AG04449 (cell line): ENCODE data around the gene RGS9.

Source experiments
- CTCF ChIA-PET: fragments of 350-600 bp; formaldehyde crosslinking; extraction: SDS; loops from one replicate; lab custom pipeline; 2021; ENCODE audit warnings: antibody characterized with exemption; lab: Yijun Ruan, JAX
- POLR2A ChIA-PET: fragments of 400-600, 350-600 bp; formaldehyde crosslinking; extraction: SDS; loops from one replicate; lab custom pipeline; 2020; ENCODE audit warnings: antibody characterized with exemption, inconsistent platforms; lab: Yijun Ruan, JAX
- DNase-seq: peaks from one replicate; pipeline ENCODE4 v3.0.0-alpha.2; 2010; ENCODE audit warnings: low read depth, low spot score
- H3K4me3 ChIP-seq: 2 replicates; pipeline ENCODE4 v1.5.1; 2011; ENCODE audit warnings: low read depth, mild to moderate bottlenecking, control low read depth, low read length
- CTCF ChIP-seq: IDR thresholded peaks from one replicate; pipeline ENCODE4 v1.5.1; 2011; ENCODE audit warnings: mild to moderate bottlenecking, moderate library complexity, low read length, control low read depth, inconsistent platforms; ENCODE audit not compliant: insufficient read depth; ENCODE audit errors: missing control alignments

RGS9 gene

DNA sequence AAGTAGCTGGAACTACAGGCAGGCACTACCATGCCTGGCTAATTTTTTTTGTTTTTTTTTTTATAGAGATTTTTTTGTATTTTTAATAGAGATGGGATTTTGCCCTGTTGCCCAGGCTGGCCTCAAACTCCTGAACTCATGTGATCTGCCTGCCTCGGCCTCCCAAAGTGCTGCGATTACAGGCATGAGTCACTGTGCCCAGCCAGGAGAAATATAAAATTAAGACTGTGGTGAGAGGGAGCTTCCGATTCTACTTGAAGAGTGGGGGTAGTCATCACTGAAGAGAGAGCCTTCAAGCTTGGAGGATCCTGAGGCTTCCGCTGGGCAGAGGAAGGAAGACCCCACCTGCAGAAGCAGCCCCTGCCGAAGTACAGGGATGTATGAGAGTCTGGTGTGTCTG, 34.4 kb upstream of the RGS9 start:
- no peak overlapping the region for H3K4me3 ChIP-seq
- ChIA-PET POLR2A (no interaction called here), CTCF (interaction anchor here (0.7 to 4.5 kb wide), 5 partner anchors 13 to 35 kb away, joined by 3 to 45 read pairs (median 4); partner anchors contain the start of gene RGS9)
- DNase-seq: no peak
- no peak for TF ChIP-seq CTCF

GRCh38 chr17:65103431-65103830, 33.7 kb upstream of the RGS9 start:
- no peak overlapping the region for H3K4me3 ChIP-seq
- DNase-seq: no peak
- no peak for TF ChIP-seq CTCF
- CTCF ChIA-PET: interaction anchor here (0.7 to 4.5 kb wide), 4 partner anchors 28 to 184 kb away, joined by 3 to 17 read pairs (median 3); partner anchors contain the start of genes LRRC37A3 and RGS9
- POLR2A ChIA-PET: no interaction called here

DNA sequence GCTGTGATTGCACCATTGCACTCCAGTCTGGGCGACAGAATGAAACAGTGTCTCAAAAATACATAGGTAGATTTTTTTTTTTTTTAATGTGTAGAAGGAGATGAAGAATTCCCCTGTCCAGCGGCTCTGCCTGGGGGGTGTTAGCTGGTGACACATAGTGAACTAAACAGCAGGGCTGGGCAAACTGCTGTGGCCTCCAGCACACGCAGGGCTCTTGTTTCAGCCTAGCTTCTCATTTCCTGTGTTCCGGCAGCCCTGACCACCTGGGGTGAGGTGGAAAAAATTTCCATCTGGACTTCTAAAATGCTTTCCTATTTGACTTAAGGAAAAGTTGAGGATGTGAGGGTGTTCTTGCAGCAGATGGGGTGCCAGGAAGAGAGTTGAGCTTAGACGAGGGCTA, 33.3 kb upstream of the RGS9 start:
- H3K4me3 ChIP-seq: no peak overlapping the region
- ChIA-PET CTCF (interaction anchor here (0.7 to 4.5 kb wide), 4 partner anchors 29 to 185 kb away, joined by 3 to 17 read pairs (median 3); partner anchors contain the start of genes LRRC37A3 and RGS9), POLR2A (no interaction called here)
- DNase-seq: no peak
- TF ChIP-seq CTCF: no peak

DNA sequence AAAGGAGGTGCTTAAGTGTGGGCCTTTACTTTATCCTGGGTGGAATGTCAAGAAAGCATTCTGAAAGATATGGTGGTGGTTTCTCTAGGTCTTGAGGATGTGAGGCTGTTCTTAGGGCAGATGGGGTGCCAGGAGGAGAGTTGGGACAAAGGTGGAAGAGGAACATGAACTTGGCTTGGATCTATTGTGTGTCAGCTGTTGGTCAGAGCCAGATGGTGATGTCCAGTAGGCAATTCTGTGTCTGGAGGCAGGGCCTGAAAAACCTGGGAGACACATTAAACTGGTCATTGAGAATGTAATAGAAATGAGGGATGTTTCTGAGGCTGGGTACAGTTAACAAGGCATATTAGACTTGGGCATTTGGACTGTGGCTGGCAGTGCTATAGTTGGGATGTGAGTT, 32.6 kb upstream of the RGS9 start:
- no peak for TF ChIP-seq CTCF
- ChIA-PET CTCF (interaction anchor here (1.2 to 4.5 kb wide), 3 partner anchors 32 to 138 kb away, joined by 3 to 17 read pairs (median 3); partner anchors contain the start of gene RGS9), POLR2A (no interaction called here)
- DNase-seq: no peak
- H3K4me3 ChIP-seq: no peak overlapping the region

GRCh38 chr17:65104973-65105372, 32.2 kb upstream of the RGS9 start:
- DNase-seq: no peak
- H3K4me3 ChIP-seq: no peak overlapping the region
- POLR2A ChIA-PET: no interaction called here
- CTCF ChIA-PET: interaction anchor here (1.2 to 4.5 kb wide), 2 partner anchors 32 to 138 kb away, joined by 3 to 17 read pairs; partner anchors contain the start of gene RGS9
- no peak for TF ChIP-seq CTCF

GRCh38 chr17:65108152-65108551, 29.0 kb upstream of the RGS9 start:
- CTCF ChIA-PET: interaction anchor here (1.3 to 3.2 kb wide), 2 partner anchors 9 to 15 kb away, joined by 3 to 25 read pairs; no protein-coding TSS in a partner anchor
- no peak for TF ChIP-seq CTCF
- POLR2A ChIA-PET: no interaction called here
- H3K4me3 ChIP-seq: no peak overlapping the region
- DNase-seq: no peak
